Keratinocyte (primary cell): ENCODE data around the gene TTC9. TPM values are rescaled to one million over a fixed set of nuclear protein-coding genes. Genes with fewer than 3 reads are reported as not detected.

Experiments
- DNase-seq: peaks from one replicate; pipeline ENCODE4 v3.0.0-alpha.2; 2011; ENCODE audit warnings: low read depth, missing footprints, low spot score
- FAIRE-seq: peaks from 2 replicates; lab custom pipeline; 2011; peaks lifted over from hg19 to GRCh38; lab: Jason Lieb, UNC
- H2AFZ ChIP-seq: 2 replicates; pipeline ENCODE4 v1.6.0; 2012; ENCODE audit warnings: low read length, control low read depth, inconsistent platforms; ENCODE audit not compliant: control insufficient read depth
- H3K27ac ChIP-seq: 2 replicates; pipeline ENCODE4 v1.5.1; 2011; ENCODE audit warnings: low read length; ENCODE audit not compliant: control insufficient read depth, insufficient read depth
- H3K27me3 ChIP-seq: 3 replicates; pipeline ENCODE4 v1.6.0; 2011; ENCODE audit warnings: low read length; ENCODE audit not compliant: control insufficient read depth, insufficient read depth; ENCODE audit errors: extremely low read depth
- H3K36me3 ChIP-seq, 2 experiments: 2 replicates in 1 of 2; 3 replicates in 1 of 2; pipeline ENCODE4 v1.5.1; 2011; ENCODE audit warnings: low read length in 2 of 2, mild to moderate bottlenecking in 1 of 2; ENCODE audit not compliant: control insufficient read depth in 2 of 2, insufficient read depth in 2 of 2; ENCODE audit errors: extremely low read depth in 1 of 2
- H3K4me1 ChIP-seq: 3 replicates; pipeline ENCODE4 v1.5.1; 2011; ENCODE audit warnings: low read length; ENCODE audit not compliant: control insufficient read depth, insufficient read depth; ENCODE audit errors: extremely low read depth
- H3K4me2 ChIP-seq: 3 replicates; pipeline ENCODE4 v1.6.0; 2011; ENCODE audit warnings: low read depth, low read length; ENCODE audit not compliant: control insufficient read depth, insufficient read depth; ENCODE audit errors: extremely low read depth
- H3K4me3 ChIP-seq, 3 experiments: fragments of 200-600 bp in 1 of 3; sonication (generic) in 1 of 3; 2 replicates in 2 of 3; 3 replicates in 1 of 3; pipeline ENCODE4 v1.5.1; 2011 to 2016; ENCODE audit warnings: low read length in 3 of 3, mild to moderate bottlenecking in 3 of 3, control low read depth in 2 of 3, inconsistent platforms in 1 of 3, low read depth in 1 of 3, mixed read lengths in 1 of 3, mixed run types in 1 of 3, moderate library complexity in 1 of 3; ENCODE audit not compliant: control insufficient read depth in 2 of 3, insufficient read depth in 2 of 3; ENCODE audit errors: extremely low read depth in 1 of 3
- H3K79me2 ChIP-seq: 2 replicates; pipeline ENCODE4 v1.6.0; 2012; ENCODE audit warnings: low read length; ENCODE audit not compliant: control insufficient read depth, insufficient read depth
- H3K9ac ChIP-seq: 3 replicates; pipeline ENCODE4 v1.6.0; 2011; ENCODE audit warnings: low read length; ENCODE audit not compliant: control insufficient read depth, insufficient read depth; ENCODE audit errors: extremely low read depth
- H3K9me1 ChIP-seq: 3 replicates; pipeline ENCODE4 v1.6.0; 2011; ENCODE audit warnings: low read length; ENCODE audit not compliant: control insufficient read depth, insufficient read depth; ENCODE audit errors: extremely low read depth
- H3K9me3 ChIP-seq: 2 replicates; pipeline ENCODE4 v1.5.1; 2012; ENCODE audit warnings: low read depth, low read length; ENCODE audit not compliant: control insufficient read depth
- H4K20me1 ChIP-seq: 3 replicates; pipeline ENCODE4 v1.6.0; 2011; ENCODE audit warnings: low read length; ENCODE audit not compliant: control insufficient read depth, insufficient read depth; ENCODE audit errors: extremely low read depth
- EZH2 ChIP-seq: IDR thresholded peaks from one replicate; pipeline ENCODE4 v1.6.1; 2012; ENCODE audit warnings: inconsistent platforms, mild to moderate bottlenecking, low read length, moderate library complexity
- dilution Hi-C: fragments of 300-500 bp; cut with MboI; formaldehyde crosslinking; loops from one replicate; pipeline ENCODE4 v1.7.0; 2020; ENCODE audit warnings: low sequenced_read_pairs; ENCODE audit not compliant: extremely low pct_ligation_motif_present
- polyA plus RNA-seq, 5 experiments: library from polyadenylated mRNA; depleted of rRNA in 3 of 5; stranded (reverse) in 3 of 5; stranded (forward) in 1 of 5; unstranded in 1 of 5; fragments of >200 nt; gene quantifications; 1 replicate in 1 of 5; 2 replicates in 3 of 5; 3 replicates in 1 of 5; pipeline versions ENCODE4 v1.2.1 to v1.2.3, GENCODE V29; 2011 to 2012; ENCODE audit warnings: missing spikeins in 2 of 5, low read depth in 1 of 5, low replicate concordance in 1 of 5
- TF ChIP-seq, protein P1 (sequence below), 3 experiments: IDR thresholded peaks in 1 of 3; conservative IDR thresholded peaks in 1 of 3; optimal IDR thresholded peaks in 1 of 3; 2 replicates in 2 of 3; 3 replicates in 1 of 3; pipeline versions ENCODE3 to v1.5.1; 2011; ENCODE audit warnings: low read length in 3 of 3, mild to moderate bottlenecking in 3 of 3, moderate library complexity in 2 of 3, control low read depth in 1 of 3, inconsistent platforms in 1 of 3; ENCODE audit not compliant: insufficient read depth in 2 of 3; ENCODE audit errors: extremely low read depth in 1 of 3

Gene TTC9
- polyA plus RNA-seq, 1 donor (not counting 4 experiments of a cell fraction or from before 2014, with no cell fraction given), result 0.59 TPM

DNA sequence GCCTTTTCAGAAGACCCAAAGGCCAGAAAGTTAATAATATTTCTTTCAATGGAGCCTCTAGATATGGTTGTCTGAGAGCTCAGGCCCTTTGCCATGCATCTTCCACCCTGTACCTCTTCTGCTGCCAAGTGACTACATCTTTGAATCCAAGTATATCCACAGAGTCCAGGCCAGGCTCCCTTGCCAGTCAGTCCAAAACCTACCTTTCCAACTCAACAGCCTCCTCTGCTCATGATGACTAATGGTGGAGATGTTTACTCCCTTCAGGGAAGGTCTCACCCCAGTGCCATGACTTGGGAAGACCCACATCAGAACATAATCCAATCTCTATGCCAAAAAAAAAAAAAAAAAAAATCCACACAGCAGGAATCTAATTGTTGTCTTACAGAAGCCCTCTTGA, 20.4 kb downstream of the TTC9 start:
- H3K4me3 ChIP-seq, result no peak overlapping the region
- FAIRE-seq (no peak), DNase-seq (no peak)
- H3K4me1 ChIP-seq, result peaks cover 31% of the 10 kb centered on the region
- H3K79me2 ChIP-seq, result no peaks in the 10 kb centered on the region
- H4K20me1 ChIP-seq, result no peaks in the 10 kb centered on the region
- no peak overlapping the region for H3K9ac ChIP-seq
- H3K9me1 ChIP-seq, result no peaks in the 10 kb centered on the region
- dilution Hi-C loops, result no loop called here
- no peak overlapping the region for H2AFZ ChIP-seq
- H3K4me2 ChIP-seq, result no peak overlapping the region
- TF ChIP-seq EZH2, result no peak
- TF ChIP-seq, protein P1, sequence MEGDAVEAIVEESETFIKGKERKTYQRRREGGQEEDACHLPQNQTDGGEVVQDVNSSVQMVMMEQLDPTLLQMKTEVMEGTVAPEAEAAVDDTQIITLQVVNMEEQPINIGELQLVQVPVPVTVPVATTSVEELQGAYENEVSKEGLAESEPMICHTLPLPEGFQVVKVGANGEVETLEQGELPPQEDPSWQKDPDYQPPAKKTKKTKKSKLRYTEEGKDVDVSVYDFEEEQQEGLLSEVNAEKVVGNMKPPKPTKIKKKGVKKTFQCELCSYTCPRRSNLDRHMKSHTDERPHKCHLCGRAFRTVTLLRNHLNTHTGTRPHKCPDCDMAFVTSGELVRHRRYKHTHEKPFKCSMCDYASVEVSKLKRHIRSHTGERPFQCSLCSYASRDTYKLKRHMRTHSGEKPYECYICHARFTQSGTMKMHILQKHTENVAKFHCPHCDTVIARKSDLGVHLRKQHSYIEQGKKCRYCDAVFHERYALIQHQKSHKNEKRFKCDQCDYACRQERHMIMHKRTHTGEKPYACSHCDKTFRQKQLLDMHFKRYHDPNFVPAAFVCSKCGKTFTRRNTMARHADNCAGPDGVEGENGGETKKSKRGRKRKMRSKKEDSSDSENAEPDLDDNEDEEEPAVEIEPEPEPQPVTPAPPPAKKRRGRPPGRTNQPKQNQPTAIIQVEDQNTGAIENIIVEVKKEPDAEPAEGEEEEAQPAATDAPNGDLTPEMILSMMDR (optimal IDR thresholded peaks at IDR 0.05 in 1 of 3, IDR thresholded peaks at IDR 0.05 in 1 of 3, conservative IDR thresholded peaks at IDR 0.05 in 1 of 3; ENCODE audit: extremely low read depth in 1 of 3, insufficient read depth in 2 of 3, low read length in 3 of 3), result no peak
- H3K27ac ChIP-seq, result no peak overlapping the region
- no peaks in the 10 kb centered on the region for H3K27me3 ChIP-seq
- no peaks in the 10 kb centered on the region for H3K36me3 ChIP-seq
- no peaks in the 10 kb centered on the region for H3K9me3 ChIP-seq

GRCh38 chr14:70662816-70663215, 21.1 kb downstream of the TTC9 start:
- H3K27me3 ChIP-seq, result no peaks in the 10 kb centered on the region
- H3K4me1 ChIP-seq, result peaks cover 31% of the 10 kb centered on the region
- no peak overlapping the region for H3K27ac ChIP-seq
- no peak overlapping the region for H3K4me3 ChIP-seq
- H3K9ac ChIP-seq, result no peak overlapping the region
- TF ChIP-seq, protein P1 (optimal IDR thresholded peaks at IDR 0.05 in 1 of 3, IDR thresholded peaks at IDR 0.05 in 1 of 3, conservative IDR thresholded peaks at IDR 0.05 in 1 of 3; ENCODE audit: extremely low read depth in 1 of 3, insufficient read depth in 2 of 3, low read length in 3 of 3), result no peak
- TF ChIP-seq EZH2, result no peak
- H3K4me2 ChIP-seq, result no peak overlapping the region
- H3K9me3 ChIP-seq, result no peaks in the 10 kb centered on the region
- no peaks in the 10 kb centered on the region for H3K9me1 ChIP-seq
- H3K79me2 ChIP-seq, result no peaks in the 10 kb centered on the region
- H4K20me1 ChIP-seq, result no peaks in the 10 kb centered on the region
- no peak for DNase-seq
- H2AFZ ChIP-seq, result no peak overlapping the region
- FAIRE-seq, result no peak
- dilution Hi-C loops, result no loop called here
- H3K36me3 ChIP-seq, result no peaks in the 10 kb centered on the region
